B cell (primary cell): ENCODE measurements around the gene FOXN3. TPM values are rescaled to one million over a fixed set of nuclear protein-coding genes. Genes with fewer than 3 reads are reported as not detected.
"Not testable (repeated sequence)": the region's sequence is repeated elsewhere in the genome, so short reads cannot be mapped to it uniquely, and the experiment has no call there.

Source experiments
- ATAC-seq: fragments of 200-7000 bp; cut with Tn5 transposase; one replicate; pipeline ENCODE4 v1.10.0; 2021; ENCODE audit warnings: low read depth, mild to moderate bottlenecking, moderate number of reproducible peaks, moderate library complexity
- CTCF ChIA-PET: fragments of 350-600 bp; sonication (Branson Sonifier 250); formaldehyde crosslinking; loops from one replicate; lab custom pipeline; 2021; ENCODE audit warnings: antibody characterized with exemption, inconsistent platforms; lab: Charles Lee
- POLR2A ChIA-PET: fragments of 350-600 bp; sonication (Branson Sonifier 250); formaldehyde crosslinking; loops from one replicate; lab custom pipeline; 2021; ENCODE audit warnings: antibody characterized with exemption; lab: Charles Lee
- DNase-seq: peaks from one replicate; pipeline ENCODE4 v3.0.0; 2013
- H2AFZ ChIP-seq: 2 replicates; pipeline ENCODE4 v1.6.1; 2012; ENCODE audit warnings: mild to moderate bottlenecking, low read depth, low read length; ENCODE audit not compliant: insufficient read depth, poor library complexity, severe bottlenecking
- H3K27ac ChIP-seq, 2 donors: 1 replicate in 1 of 2; 2 replicates in 1 of 2; pipeline ENCODE4 v1.5.1; 2012 to 2013; ENCODE audit warnings: low read length in 2 of 2, mild to moderate bottlenecking in 2 of 2, moderate library complexity in 1 of 2
- H3K27me3 ChIP-seq, 4 experiments: fragments of 200-600 bp in 1 of 4; sonication (generic) in 1 of 4; replicated peaks in 1 of 4; 1 replicate in 2 of 4; 2 replicates in 2 of 4; pipeline versions ENCODE4 v1.6.1 to v1.7.0; 2013 to 2016; ENCODE audit warnings: low read length in 3 of 4, mild to moderate bottlenecking in 2 of 4, mixed read lengths in 1 of 4, moderate library complexity in 1 of 4; ENCODE audit not compliant: insufficient read depth in 4 of 4, control insufficient read depth in 3 of 4; ENCODE audit errors: control extremely low read depth in 1 of 4
- H3K36me3 ChIP-seq, 2 experiments: replicated peaks in 1 of 2; 1 replicate in 1 of 2; 2 replicates in 1 of 2; pipeline versions ENCODE4 v1.6.1 to v1.7.1; 2013; ENCODE audit warnings: low read length in 1 of 2; ENCODE audit not compliant: insufficient read depth in 2 of 2, control insufficient read depth in 1 of 2; ENCODE audit errors: control extremely low read depth in 1 of 2, extremely low read depth in 1 of 2
- H3K4me1 ChIP-seq, 2 donors: fragments of 200-600 bp in 1 of 2; sonication (generic) in 1 of 2; 1 replicate in 1 of 2; 2 replicates in 1 of 2; pipeline versions ENCODE4 v1.5.1 to v1.6.1; 2013 to 2017; ENCODE audit warnings: low read length in 2 of 2; ENCODE audit not compliant: control insufficient read depth in 2 of 2, insufficient read depth in 2 of 2
- H3K4me2 ChIP-seq: replicated peaks from 2 replicates; pipeline ENCODE3; 2012; ENCODE audit warnings: mild to moderate bottlenecking, low read depth, low read length; ENCODE audit not compliant: poor library complexity, severe bottlenecking
- H3K4me3 ChIP-seq, 5 experiments: fragments of 200-600 bp in 1 of 5; sonication (generic) in 1 of 5; 1 replicate in 3 of 5; 2 replicates in 2 of 5; pipeline versions ENCODE4 v1.5.1 to v1.7.0; 2011 to 2016; ENCODE audit warnings: low read length in 4 of 5, mild to moderate bottlenecking in 4 of 5, low read depth in 2 of 5, control low read depth in 1 of 5, moderate library complexity in 1 of 5; ENCODE audit not compliant: insufficient read depth in 1 of 5; ENCODE audit errors: control extremely low read depth in 1 of 5, extremely low read depth in 1 of 5
- H3K79me2 ChIP-seq: fragments of 200-600 bp; sonication (generic); one replicate; pipeline ENCODE4 v1.6.0; 2016; ENCODE audit warnings: low read length; ENCODE audit not compliant: control insufficient read depth, insufficient read depth
- H3K9ac ChIP-seq: fragments of 200-600 bp; sonication (generic); 2 replicates; pipeline ENCODE4 v1.6.1; 2017; ENCODE audit warnings: mild to moderate bottlenecking, low read length, moderate library complexity
- H3K9me3 ChIP-seq, 3 donors: one replicate each; pipeline versions ENCODE4 v1.6.1 to v1.7.1; 2013; ENCODE audit warnings: low read length in 2 of 3; ENCODE audit not compliant: control insufficient read depth in 2 of 3, insufficient read depth in 1 of 3; ENCODE audit errors: control extremely low read depth in 1 of 3
- H4K20me1 ChIP-seq: 2 replicates; pipeline ENCODE4 v1.6.0; 2012; ENCODE audit warnings: mild to moderate bottlenecking, low read length; ENCODE audit not compliant: insufficient read depth, control insufficient read depth, poor library complexity, severe bottlenecking
- H3K27ac Mint-ChIP-seq: one replicate; pipeline ENCODE4 v1.8.0; 2021; ENCODE audit warnings: mixed read lengths
- H3K27me3 Mint-ChIP-seq: one replicate; pipeline ENCODE4 v1.8.0; 2021; ENCODE audit warnings: mixed read lengths
- H3K4me1 Mint-ChIP-seq: one replicate; pipeline ENCODE4 v1.8.0; 2021; ENCODE audit warnings: mixed read lengths
- H3K4me3 Mint-ChIP-seq: one replicate; pipeline ENCODE4 v1.8.0; 2021; ENCODE audit warnings: mixed read lengths
- H3K9me3 Mint-ChIP-seq: one replicate; pipeline ENCODE4 v1.8.0; 2022; ENCODE audit warnings: mixed read lengths; ENCODE audit not compliant: insufficient read depth
- CTCF ChIP-seq: fragments of 200-600 bp; IDR thresholded peaks from one replicate; pipeline ENCODE4 v1.8.0; 2022; ENCODE audit warnings: antibody characterized with exemption, mild to moderate bottlenecking
- EZH2 ChIP-seq: IDR thresholded peaks from 2 replicates; pipeline ENCODE4 v1.6.1; 2012; ENCODE audit warnings: borderline replicate concordance, low read depth, mild to moderate bottlenecking, moderate library complexity, low read length; ENCODE audit not compliant: insufficient read depth, poor library complexity, severe bottlenecking
- WGBS: methylation state at CpG from one replicate; pipeline ENCODE4 v1.1.5; 2013; ENCODE audit warnings: missing lambda C conversion rate; ENCODE audit not compliant: insufficient coverage; 5-methylcytosine and 5-hydroxymethylcytosine counted together
- intact Hi-C: fragments of 100-400 bp; cut with micrococcal nuclease; formaldehyde crosslinking; loops from one replicate; pipeline ENCODE4 v1.10.0; 2022
- polyA plus RNA-seq: library from polyadenylated mRNA; depleted of rRNA; stranded (reverse); fragments of >200 nt; gene quantifications from 2 replicates; pipeline ENCODE4 v1.2.3, GENCODE V29; 2012
- total RNA-seq, 2 donors: library from RNA; stranded (reverse); fragments of 120-200 nt in 1 of 2; gene quantifications; 1 replicate in 1 of 2; 2 replicates in 1 of 2; pipeline versions ENCODE4 v1.2.3 to v1.2.4, GENCODE V29; 2013 to 2022

FOXN3 gene
- total and polyA plus RNA-seq, 2 donors (not counting 1 experiment from before 2014, with no cell fraction given): 80.6 to 98.2 TPM

GRCh38 chr14:89160437-89160836 is 256.6 kb downstream of the FOXN3 start:
- ChIA-PET POLR2A (no interaction called here), CTCF (interaction anchor here (1.3 kb wide), 1 partner anchor 17 kb away, joined by 5 read pairs; no protein-coding TSS in a partner anchor)
- Histone ChIP-seq H3K4me2 (no peak overlapping the region), H3K27me3 (no peaks in the 10 kb centered on the region), H3K4me1 (peaks cover 15 to 16% of the 10 kb centered on the region in 2 donors), H3K4me3 (no peak overlapping the region), H3K79me2 (peaks cover 11% of the 10 kb centered on the region), H3K27ac (no peak overlapping the region), H3K36me3 (peaks cover 2 to 37% of the 10 kb centered on the region in 2 experiments), H3K9me3 (no peaks in the 10 kb centered on the region), H3K9ac (no peak overlapping the region), H4K20me1 (no peaks in the 10 kb centered on the region), H2AFZ (no peak overlapping the region)
- Mint-ChIP-seq H3K4me1 (peaks cover 24% of the 10 kb centered on the region), H3K27ac (no peak overlapping the region), H3K9me3 (no peaks in the 10 kb centered on the region), H3K27me3 (no peaks in the 10 kb centered on the region), H3K4me3 (no peak overlapping the region)
- no peak for ATAC-seq
- no peak for DNase-seq
- WGBS: 90% methylated on average over 5 of the region's 7 CpGs
- TF ChIP-seq EZH2 (no peak), CTCF (no peak)
- intact Hi-C loops: no loop called here

- Histone ChIP-seq H3K36me3 (peaks cover 0 to 41% of the 10 kb centered on the region in 2 experiments), H2AFZ (no peak overlapping the region), H3K4me2 (no peak overlapping the region), H3K27ac (no peak overlapping the region), H3K4me3 (no peak overlapping the region), H3K79me2 (peaks cover 7% of the 10 kb centered on the region), H3K9ac (no peak overlapping the region), H3K27me3 (no peaks in the 10 kb centered on the region), H4K20me1 (no peaks in the 10 kb centered on the region), H3K4me1 (no peaks in the 10 kb centered on the region), H3K9me3 (no peaks in the 10 kb centered on the region)
- Mint-ChIP-seq H3K9me3 (no peaks in the 10 kb centered on the region), H3K27ac (no peak overlapping the region), H3K4me3 (no peak overlapping the region), H3K4me1 (peaks cover 7% of the 10 kb centered on the region), H3K27me3 (no peaks in the 10 kb centered on the region)
- no peak for TF ChIP-seq EZH2
- no peak for TF ChIP-seq CTCF
- intact Hi-C loops: no loop called here
- ChIA-PET POLR2A (no interaction called here), CTCF (no interaction called here)
- no peak for ATAC-seq
- WGBS: 100% methylated on average over 2 of the region's 11 CpGs
- no peak for DNase-seq
Measured at GRCh38 chr14:89158701-89159100, 258.3 kb downstream of the FOXN3 start.

- intact Hi-C loops, H3K27me3 Mint-ChIP-seq: not testable (repeated sequence)
Measured at GRCh38 chr14:89158104-89158503, 258.9 kb downstream of the FOXN3 start.

More at GRCh38 chr14:89158104-89158503, 258.9 kb downstream of the FOXN3 start:
- H2AFZ ChIP-seq, H3K4me1 Mint-ChIP-seq, H3K27ac ChIP-seq, H3K9ac ChIP-seq, DNase-seq, H3K9me3 ChIP-seq, H3K4me3 ChIP-seq, POLR2A ChIA-PET, H3K4me3 Mint-ChIP-seq, ATAC-seq, H3K9me3 Mint-ChIP-seq, H3K27me3 ChIP-seq, H3K27ac Mint-ChIP-seq, CTCF ChIA-PET, H3K4me2 ChIP-seq, H3K79me2 ChIP-seq, H4K20me1 ChIP-seq, H3K4me1 ChIP-seq: not testable (repeated sequence)
- 95% methylated on average over 6 of the region's 7 CpGs for WGBS
- peaks cover 0 to 39% of the 10 kb centered on the region in 2 experiments for H3K36me3 ChIP-seq
